Progenitor cell of endocrine pancreas (in vitro differentiated cells): ENCODE data around the gene CLEC18A. TPM values are rescaled to one million over a fixed set of nuclear protein-coding genes. Genes with fewer than 3 reads are reported as not detected.
"Not testable (repeated sequence)": the region's sequence is repeated elsewhere in the genome, so short reads cannot be mapped to it uniquely, and the experiment has no call there.

ENCODE experiments used
- DNase-seq: peaks from one replicate; pipeline ENCODE4 v3.0.0; 2021; ENCODE audit warnings: low spot score; ENCODE audit not compliant: unreplicated experiment
- H3K27ac Mint-ChIP-seq: 2 replicates; pipeline ENCODE4 v1.8.0; 2021; ENCODE audit warnings: mild to moderate bottlenecking, moderate library complexity, mixed read lengths
- H3K27me3 Mint-ChIP-seq: 2 replicates; pipeline ENCODE4 v1.8.0; 2021; ENCODE audit warnings: mixed read lengths
- H3K36me3 Mint-ChIP-seq: 2 replicates; pipeline ENCODE4 v1.8.0; 2022; ENCODE audit warnings: mixed read lengths; ENCODE audit not compliant: insufficient read depth
- H3K4me1 Mint-ChIP-seq: 2 replicates; pipeline ENCODE4 v1.8.0; 2021; ENCODE audit warnings: low read depth, mixed read lengths
- H3K4me3 Mint-ChIP-seq: 2 replicates; pipeline ENCODE4 v1.8.0; 2021; ENCODE audit warnings: low read depth, mild to moderate bottlenecking, moderate library complexity, mixed read lengths
- H3K9me3 Mint-ChIP-seq: 2 replicates; pipeline ENCODE4 v1.8.0; 2021; ENCODE audit warnings: low read depth, mixed read lengths
- microRNA-seq: library from miRNA; unstranded; fragments of <30 nt; microRNA quantifications from one replicate; pipeline ENCODE4 v1.1.0, GENCODE V29; 2020; ENCODE audit warnings: borderline number of aligned reads; ENCODE audit not compliant: unreplicated experiment
- total RNA-seq: library from RNA; stranded (reverse); gene quantifications from 2 replicates; pipeline ENCODE4 v1.2.1, GENCODE V29; 2021

CLEC18A gene
- total RNA-seq, 1 donor from 2014 or later: 4.1 TPM

DNA sequence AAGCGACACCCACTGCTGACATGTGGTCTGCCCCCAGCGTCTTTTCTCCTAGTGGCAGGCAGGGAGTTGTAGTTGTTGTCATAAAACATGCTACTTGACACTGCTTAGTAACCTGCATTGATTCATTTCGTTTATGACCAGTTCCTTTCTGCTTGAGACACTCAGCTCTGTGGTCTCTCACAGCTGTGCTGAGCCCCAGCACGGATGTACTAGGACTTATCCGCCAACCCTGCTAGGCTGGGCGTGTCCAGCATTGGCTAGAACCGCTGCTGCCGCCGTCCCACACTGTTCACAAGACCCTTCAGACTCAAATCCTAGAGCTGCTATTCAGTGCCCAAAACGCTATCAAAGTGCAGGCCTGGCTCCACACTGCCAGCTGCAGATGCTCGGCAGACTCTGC, 60.0 kb downstream of the CLEC18A start:
- not testable (repeated sequence) for H3K27ac Mint-ChIP-seq, H3K4me1 Mint-ChIP-seq, H3K9me3 Mint-ChIP-seq, DNase-seq, H3K4me3 Mint-ChIP-seq, H3K27me3 Mint-ChIP-seq
- peaks cover 31% of the 10 kb centered on the region for H3K36me3 Mint-ChIP-seq

DNA sequence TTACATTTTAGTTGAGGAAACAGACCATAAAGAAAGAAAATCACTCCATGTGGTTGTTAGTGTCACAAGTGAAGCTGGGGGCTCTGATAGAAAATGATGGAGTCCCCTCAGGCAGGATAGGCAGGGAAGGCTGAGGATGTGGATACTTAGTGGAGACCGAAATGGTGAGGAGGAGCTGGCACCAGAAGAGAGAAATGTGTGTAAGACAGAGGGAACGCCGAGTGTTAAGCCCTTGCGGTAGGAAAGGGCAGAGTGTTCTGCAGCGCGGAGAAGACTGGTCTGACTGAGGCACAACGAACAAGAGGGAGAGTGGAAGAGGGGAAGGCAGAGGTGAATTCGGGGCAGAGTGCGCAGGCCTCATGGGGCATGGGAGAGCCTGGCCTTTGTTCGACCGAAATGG, 61.2 kb downstream of the CLEC18A start:
- not testable (repeated sequence) for H3K27ac Mint-ChIP-seq, H3K4me3 Mint-ChIP-seq
- H3K36me3 Mint-ChIP-seq: peaks cover 27% of the 10 kb centered on the region

DNA sequence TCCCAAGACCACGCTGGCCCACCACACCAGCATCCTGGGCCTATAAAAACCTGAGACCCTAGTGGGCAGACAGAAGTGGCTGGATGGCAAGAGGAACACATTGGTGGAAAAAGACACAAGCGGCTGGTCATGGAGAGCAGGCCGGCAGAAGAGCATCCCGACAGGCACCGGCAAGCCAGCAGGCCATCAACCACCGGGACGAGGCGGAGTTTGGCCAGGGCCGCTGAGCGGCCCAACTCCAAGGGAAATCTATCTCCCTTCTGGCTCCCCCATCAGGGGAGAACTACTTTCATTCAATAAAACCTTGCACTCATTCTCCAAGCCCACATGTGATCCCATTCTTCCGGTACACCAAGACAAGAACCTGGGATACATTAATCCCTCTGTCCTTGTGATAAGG, 61.8 kb downstream of the CLEC18A start:
- not testable (repeated sequence) for H3K9me3 Mint-ChIP-seq, H3K27ac Mint-ChIP-seq

More for the DNA sequence above, 61.2 kb downstream of the CLEC18A start:
- not testable (repeated sequence) for H3K9me3 Mint-ChIP-seq, H3K4me1 Mint-ChIP-seq, H3K27me3 Mint-ChIP-seq, DNase-seq

More for the DNA sequence above, 61.8 kb downstream of the CLEC18A start:
- not testable (repeated sequence) for H3K4me3 Mint-ChIP-seq, DNase-seq, H3K4me1 Mint-ChIP-seq, H3K27me3 Mint-ChIP-seq
- peaks cover 24% of the 10 kb centered on the region for H3K36me3 Mint-ChIP-seq

Small RNAs within 50 kb of the gene (microRNA-seq; reads per million reads assigned to microRNA genes)
- gene MIR140: 6,887 reads per million, percentile 91 among the genes with 10 or more reads in this experiment

Other genes with a start within 250 kb of the CLEC18A start
- gene NQO1, start 224.8 kb upstream of the CLEC18A start, total RNA-seq: 175 and 183 TPM in 2 replicates
- gene NOB1, start 196.4 kb upstream of the CLEC18A start, total RNA-seq: 56.1 and 60.4 TPM in 2 replicates
- gene WWP2, start 189.0 kb upstream of the CLEC18A start, total RNA-seq: 58.8 and 62.3 TPM in 2 replicates
- 26.4 and 28.4 TPM in 2 replicates for gene PDPR, start 163.0 kb downstream of the CLEC18A start, total RNA-seq
- gene CLEC18C, start 222.5 kb downstream of the CLEC18A start, total RNA-seq: 0.17 TPM in 1 of 2 replicates, not detected in the other